ENCODE results near the gene ELK3. TPM values are rescaled to one million over a fixed set of nuclear protein-coding genes. Genes with fewer than 3 reads are reported as not detected.

The ELK3 gene
- total RNA-seq, 1 donor from 2014 or later, result 4.8 TPM

GRCh38 chr12:96285158-96285557 is 91.0 kb downstream of the ELK3 start:
- no peak for TF ChIP-seq EZH2phosphoT487 (IDR thresholded peaks at IDR 0.05)
- no peak for TF ChIP-seq CTCF (IDR thresholded peaks at IDR 0.05)
- no peak for TF ChIP-seq EZH2 (IDR thresholded peaks at IDR 0.05)
- no peak overlapping the region for H3K27ac ChIP-seq
- Mint-ChIP-seq H3K36me3 (peaks cover 53% of the 10 kb centered on the region), H3K27ac (no peak overlapping the region), H3K27me3 (ENCODE audit: insufficient read depth, low read depth) (no peaks in the 10 kb centered on the region), H3K4me1 (no peaks in the 10 kb centered on the region), H3K9me3 (no peaks in the 10 kb centered on the region), H3K4me3 (no peak overlapping the region)
- no peaks in the 10 kb centered on the region for H4K20me1 ChIP-seq (ENCODE audit: low read depth)
- peaks cover 10% of the 10 kb centered on the region for H3F3A ChIP-seq (ENCODE audit: low read depth)
- no peak overlapping the region for H3K9ac ChIP-seq
- H3K4me1 ChIP-seq, result peaks cover 13% of the 10 kb centered on the region
- H2AFZ ChIP-seq (replicated peaks), result no peak overlapping the region
- H3K27me3 ChIP-seq, result no peaks in the 10 kb centered on the region
- H3K4me2 ChIP-seq, result no peak overlapping the region
- H3K79me2 ChIP-seq (ENCODE audit: low read depth), result no peaks in the 10 kb centered on the region
- no peaks in the 10 kb centered on the region for H3K9me3 ChIP-seq (ENCODE audit: low read depth)
- DNase-seq (ENCODE audit: low spot score), result no peak
- no peak overlapping the region for H3K4me3 ChIP-seq
- peaks cover 20% of the 10 kb centered on the region for H3K36me3 ChIP-seq

- DNase-seq (ENCODE audit: low spot score), result peak; percentile 11
- Histone ChIP-seq H3K9me3 (ENCODE audit: low read depth) (no peaks in the 10 kb centered on the region), H3K4me1 (peaks cover 13% of the 10 kb centered on the region), H3K4me2 (peak overlapping the region; percentile 40), H3F3A (ENCODE audit: low read depth) (peaks cover 10% of the 10 kb centered on the region), H3K27ac (no peak overlapping the region), H3K9ac (no peak overlapping the region), H2AFZ (replicated peaks) (no peak overlapping the region), H3K36me3 (peaks cover 21% of the 10 kb centered on the region), H3K27me3 (no peaks in the 10 kb centered on the region), H3K79me2 (ENCODE audit: low read depth) (no peaks in the 10 kb centered on the region), H3K4me3 (no peak overlapping the region), H4K20me1 (ENCODE audit: low read depth) (no peaks in the 10 kb centered on the region)
- H3K4me3 Mint-ChIP-seq, result no peak overlapping the region
- peaks cover 46% of the 10 kb centered on the region for H3K36me3 Mint-ChIP-seq
- TF ChIP-seq EZH2 (IDR thresholded peaks at IDR 0.05) (no peak), EZH2phosphoT487 (IDR thresholded peaks at IDR 0.05) (no peak), CTCF (IDR thresholded peaks at IDR 0.05) (no peak)
- no peaks in the 10 kb centered on the region for H3K4me1 Mint-ChIP-seq
- H3K27me3 Mint-ChIP-seq (ENCODE audit: insufficient read depth, low read depth), result no peaks in the 10 kb centered on the region
- no peak overlapping the region for H3K27ac Mint-ChIP-seq
- no peaks in the 10 kb centered on the region for H3K9me3 Mint-ChIP-seq
Measured at GRCh38 chr12:96289067-96289466, 94.9 kb downstream of the ELK3 start.

GRCh38 chr12:96293093-96293492 is 98.9 kb downstream of the ELK3 start:
- Mint-ChIP-seq H3K27ac (no peak overlapping the region), H3K36me3 (peaks cover 48% of the 10 kb centered on the region), H3K4me1 (no peaks in the 10 kb centered on the region), H3K4me3 (no peak overlapping the region), H3K9me3 (no peaks in the 10 kb centered on the region), H3K27me3 (ENCODE audit: insufficient read depth, low read depth) (no peaks in the 10 kb centered on the region)
- H2AFZ ChIP-seq (replicated peaks), result no peak overlapping the region
- H4K20me1 ChIP-seq (ENCODE audit: low read depth), result no peaks in the 10 kb centered on the region
- DNase-seq (ENCODE audit: low spot score), result no peak
- TF ChIP-seq EZH2phosphoT487 (IDR thresholded peaks at IDR 0.05) (no peak), EZH2 (IDR thresholded peaks at IDR 0.05) (no peak), CTCF (IDR thresholded peaks at IDR 0.05) (no peak)
- H3K4me3 ChIP-seq, result no peak overlapping the region
- no peak overlapping the region for H3K27ac ChIP-seq
- peaks cover 10% of the 10 kb centered on the region for H3F3A ChIP-seq (ENCODE audit: low read depth)
- peaks cover 13% of the 10 kb centered on the region for H3K4me1 ChIP-seq
- no peaks in the 10 kb centered on the region for H3K9me3 ChIP-seq (ENCODE audit: low read depth)
- H3K4me2 ChIP-seq, result no peak overlapping the region
- no peaks in the 10 kb centered on the region for H3K79me2 ChIP-seq (ENCODE audit: low read depth)
- H3K36me3 ChIP-seq, result peaks cover 19% of the 10 kb centered on the region
- no peaks in the 10 kb centered on the region for H3K27me3 ChIP-seq
- no peak overlapping the region for H3K9ac ChIP-seq
